Endothelial cell of umbilical vein (primary cell): ENCODE results near the gene IL34. TPM values are rescaled to one million over a fixed set of nuclear protein-coding genes. Genes with fewer than 3 reads are reported as not detected.

Source experiments
- BruUV-seq: library from RNA; stranded (reverse); fragments of 400-500 nt; replicated peaks from 2 replicates; lab custom pipeline; 2021; lab: Mats Ljungman, UMichigan
- CTCF ChIA-PET: fragments of 300-600, 350-600 bp; sonication (Branson Sonifier 250); formaldehyde crosslinking; loops from one replicate; lab custom pipeline; 2021; ENCODE audit warnings: antibody characterized with exemption, inconsistent platforms; lab: Charles Lee
- POLR2A ChIA-PET: fragments of 300-600, 350-600 bp; sonication (Branson Sonifier 250); formaldehyde crosslinking; loops from one replicate; lab custom pipeline; 2021; ENCODE audit warnings: antibody characterized with exemption, inconsistent platforms; lab: Charles Lee
- DNase-seq: peaks from one replicate; pipeline ENCODE4 v3.0.0-alpha.2; 2011; ENCODE audit warnings: low read depth, low spot score
- FAIRE-seq: peaks from 2 replicates; lab custom pipeline; 2011; peaks lifted over from hg19 to GRCh38; lab: Jason Lieb, UNC
- H2AFZ ChIP-seq: 2 replicates; pipeline ENCODE4 v1.6.0; 2012; ENCODE audit warnings: low read depth, low read length, control low read depth, inconsistent platforms
- H3K27ac ChIP-seq: 2 replicates; pipeline ENCODE4 v1.5.1; 2011; ENCODE audit warnings: low read depth, mild to moderate bottlenecking, control low read depth, low read length, moderate library complexity; ENCODE audit not compliant: insufficient read depth
- H3K27me3 ChIP-seq, 2 experiments: 2 replicates each; pipeline versions ENCODE4 v1.6.0 to v1.6.1; 2011; ENCODE audit warnings: low read length in 2 of 2, mixed read lengths in 1 of 2; ENCODE audit not compliant: control insufficient read depth in 2 of 2, insufficient read depth in 2 of 2
- H3K36me3 ChIP-seq, 2 experiments: 2 replicates in 1 of 2; 3 replicates in 1 of 2; pipeline ENCODE4 v1.5.1; 2011; ENCODE audit warnings: low read length in 2 of 2, mild to moderate bottlenecking in 1 of 2, moderate library complexity in 1 of 2; ENCODE audit not compliant: control insufficient read depth in 2 of 2, insufficient read depth in 2 of 2; ENCODE audit errors: extremely low read depth in 1 of 2
- H3K4me1 ChIP-seq: 3 replicates; pipeline ENCODE4 v1.5.1; 2011; ENCODE audit warnings: mild to moderate bottlenecking, low read length; ENCODE audit not compliant: control insufficient read depth, insufficient read depth; ENCODE audit errors: extremely low read depth
- H3K4me2 ChIP-seq: 2 replicates; pipeline ENCODE4 v1.6.1; 2011; ENCODE audit warnings: low read length, control low read depth, mixed read lengths; ENCODE audit not compliant: insufficient read depth
- H3K4me3 ChIP-seq, 3 experiments: fragments of 200-600 bp in 1 of 3; sonication (generic), shearing (Covaris generic) in 1 of 3; replicated peaks in 1 of 3; 2 replicates each; pipeline ENCODE4 v1.5.1; 2011 to 2016; ENCODE audit warnings: control low read depth in 3 of 3, low read length in 3 of 3, mild to moderate bottlenecking in 2 of 3, inconsistent platforms in 1 of 3, low read depth in 1 of 3, moderate library complexity in 1 of 3; ENCODE audit not compliant: insufficient read depth in 1 of 3
- H3K79me2 ChIP-seq: 2 replicates; pipeline ENCODE4 v1.6.0; 2012; ENCODE audit warnings: low read length, inconsistent platforms; ENCODE audit not compliant: control insufficient read depth, insufficient read depth
- H3K9ac ChIP-seq: replicated peaks from 2 replicates; pipeline ENCODE3; 2011; ENCODE audit warnings: low read length, control low read depth; ENCODE audit not compliant: insufficient read depth; ENCODE audit errors: extremely low read depth
- H3K9me1 ChIP-seq: replicated peaks from 3 replicates; pipeline ENCODE4 v1.6.0; 2011; ENCODE audit warnings: mild to moderate bottlenecking, low read length; ENCODE audit not compliant: control insufficient read depth, insufficient read depth; ENCODE audit errors: extremely low read depth
- H3K9me3 ChIP-seq: replicated peaks from 2 replicates; pipeline ENCODE4 v1.5.1; 2012; ENCODE audit warnings: low read length, inconsistent platforms; ENCODE audit not compliant: control insufficient read depth, insufficient read depth
- H4K20me1 ChIP-seq: replicated peaks from 2 replicates; pipeline ENCODE3; 2011; ENCODE audit warnings: mild to moderate bottlenecking, low read length; ENCODE audit not compliant: control insufficient read depth, insufficient read depth; ENCODE audit errors: extremely low read depth
- EZH2 ChIP-seq: IDR thresholded peaks from 2 replicates; pipeline ENCODE4 v1.6.1; 2012; ENCODE audit warnings: borderline replicate concordance, low read depth, mild to moderate bottlenecking, moderate library complexity, low read length, inconsistent platforms; ENCODE audit not compliant: severe bottlenecking
- FOS ChIP-seq: IDR thresholded peaks from 2 replicates; pipeline ENCODE4 v1.6.1; 2011; ENCODE audit warnings: mild to moderate bottlenecking, low read length, moderate library complexity, borderline replicate concordance; ENCODE audit not compliant: insufficient read depth
- dilution Hi-C: fragments of 300-500 bp; cut with MboI; formaldehyde crosslinking; loops from one replicate; pipeline ENCODE4 v1.15.0; 2019; ENCODE audit warnings: low sequenced_read_pairs; ENCODE audit not compliant: extremely low pct_ligation_motif_present
- intact Hi-C: fragments of 100-400 bp; cut with micrococcal nuclease; formaldehyde crosslinking; loops from one replicate; pipeline ENCODE4 v1.10.0; 2022
- polyA plus RNA-seq, 4 experiments: library from polyadenylated mRNA; depleted of rRNA in 3 of 4; stranded (reverse) in 3 of 4; unstranded in 1 of 4; fragments of >200 nt; gene quantifications; 2 replicates each; pipeline versions ENCODE4 v1.2.1 to v1.2.3, GENCODE V29; 2011 to 2012; ENCODE audit warnings: missing spikeins in 1 of 4
- total RNA-seq: library from RNA; stranded (reverse); gene quantifications from 2 replicates; pipeline ENCODE4 v1.2.3, GENCODE V29; 2021
- TF ChIP-seq, protein P1 (sequence below), 2 donors: IDR thresholded peaks; 1 replicate in 1 of 2; 2 replicates in 1 of 2; pipeline ENCODE4 v1.5.1; 2011; ENCODE audit warnings: low read length in 2 of 2, mild to moderate bottlenecking in 2 of 2, moderate library complexity in 2 of 2, control low read depth in 1 of 2, inconsistent platforms in 1 of 2, low read depth in 1 of 2; ENCODE audit not compliant: insufficient read depth in 1 of 2; ENCODE audit errors: extremely low read depth in 1 of 2

The IL34 gene
- total and polyA plus RNA-seq, 2 donors (not counting 3 experiments of a cell fraction or from before 2014, with no cell fraction given) = 0.88 to 0.97 TPM

- DNase-seq (no peak), FAIRE-seq (no peak)
- ChIA-PET POLR2A (no interaction called here), CTCF (interaction anchor here (0.6 to 1.8 kb wide), 4 partner anchors 9 to 1350 kb away, joined by 3 to 10 read pairs (median 6); no protein-coding TSS in a partner anchor)
- H3K36me3 ChIP-seq = no peaks in the 10 kb centered on the region
- intact Hi-C loops = no loop called here
- no peaks in the 10 kb centered on the region for H3K27me3 ChIP-seq
- no peaks in the 10 kb centered on the region for H4K20me1 ChIP-seq
- dilution Hi-C loops = no loop called here
- TF ChIP-seq FOS (no peak), EZH2 (no peak)
- TF ChIP-seq, protein P1, sequence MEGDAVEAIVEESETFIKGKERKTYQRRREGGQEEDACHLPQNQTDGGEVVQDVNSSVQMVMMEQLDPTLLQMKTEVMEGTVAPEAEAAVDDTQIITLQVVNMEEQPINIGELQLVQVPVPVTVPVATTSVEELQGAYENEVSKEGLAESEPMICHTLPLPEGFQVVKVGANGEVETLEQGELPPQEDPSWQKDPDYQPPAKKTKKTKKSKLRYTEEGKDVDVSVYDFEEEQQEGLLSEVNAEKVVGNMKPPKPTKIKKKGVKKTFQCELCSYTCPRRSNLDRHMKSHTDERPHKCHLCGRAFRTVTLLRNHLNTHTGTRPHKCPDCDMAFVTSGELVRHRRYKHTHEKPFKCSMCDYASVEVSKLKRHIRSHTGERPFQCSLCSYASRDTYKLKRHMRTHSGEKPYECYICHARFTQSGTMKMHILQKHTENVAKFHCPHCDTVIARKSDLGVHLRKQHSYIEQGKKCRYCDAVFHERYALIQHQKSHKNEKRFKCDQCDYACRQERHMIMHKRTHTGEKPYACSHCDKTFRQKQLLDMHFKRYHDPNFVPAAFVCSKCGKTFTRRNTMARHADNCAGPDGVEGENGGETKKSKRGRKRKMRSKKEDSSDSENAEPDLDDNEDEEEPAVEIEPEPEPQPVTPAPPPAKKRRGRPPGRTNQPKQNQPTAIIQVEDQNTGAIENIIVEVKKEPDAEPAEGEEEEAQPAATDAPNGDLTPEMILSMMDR (IDR thresholded peaks at IDR 0.05; ENCODE audit: extremely low read depth in 1 of 2, insufficient read depth in 1 of 2, low read depth in 1 of 2, low read length in 2 of 2) = no peak
- no peak overlapping the region for H3K4me3 ChIP-seq
- no peaks in the 10 kb centered on the region for H3K4me1 ChIP-seq
- H3K9ac ChIP-seq = no peak overlapping the region
- H3K4me2 ChIP-seq = no peak overlapping the region
- no peaks in the 10 kb centered on the region for H3K79me2 ChIP-seq
- H3K9me1 ChIP-seq = no peaks in the 10 kb centered on the region
- H3K27ac ChIP-seq = no peak overlapping the region
- H3K9me3 ChIP-seq = no peaks in the 10 kb centered on the region
- no TSS peak for BruUV-seq
- H2AFZ ChIP-seq = no peak overlapping the region
Observed at GRCh38 chr16:70601576-70602575, 44.5 kb upstream of the IL34 start.
